Metanephros (tissue), 2 donors: ENCODE results near the gene CTCF. TPM values are rescaled to one million over a fixed set of nuclear protein-coding genes. Genes with fewer than 3 reads are reported as not detected.

ENCODE experiments used
- small RNA-seq: library from RNA; depleted of rRNA; stranded (forward); fragments of <200 nt; gene quantifications from one replicate; pipeline ENCODE3, GENCODE V24; 2014; ENCODE audit warnings: low replicate concordance
- total RNA-seq: library from RNA; depleted of rRNA; stranded (reverse); fragments of >200 nt; gene quantifications from one replicate; pipeline ENCODE4 v1.2.3, GENCODE V29; 2014

Gene CTCF
- 49.9 TPM for total RNA-seq

DNA sequence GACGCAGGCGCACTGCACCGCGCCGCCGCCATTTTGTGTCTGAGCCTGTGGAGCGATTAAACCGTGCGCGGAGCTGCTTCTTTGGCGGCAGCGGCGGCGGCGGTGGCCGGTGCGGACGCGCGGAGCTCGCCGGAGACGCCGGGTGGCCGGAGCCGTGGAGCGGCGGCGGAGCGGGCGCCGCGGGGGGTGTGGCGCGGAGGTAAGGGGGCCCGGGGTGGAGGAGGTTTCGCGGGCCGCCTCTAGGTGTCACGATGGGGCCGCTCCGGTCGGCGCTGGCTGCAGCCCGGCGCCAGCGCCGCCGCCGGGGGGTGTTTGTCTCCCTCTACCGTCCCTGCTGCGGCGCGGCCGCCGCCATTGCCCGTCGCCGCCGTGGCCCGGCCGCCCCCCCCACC lies at the start of gene CTCF:
CTCF (plus strand) TSS at position 1 of the 392 bp plus-strand sequence. CDS start 48,307 bp downstream, outside the sequence.

GRCh38 chr16:67528222-67528869 lies 34.0 kb upstream of the CTCF start, which contains the start of gene RIPOR1:
Gene RIPOR1 (plus strand): TSS chr16:67528829. CDS start chr16:67538447, 9,618 bp downstream.

GRCh38 chr16:67659675-67660563 lies 97.6 kb downstream of the CTCF start, which contains the start of gene ACD:
Gene ACD (minus strand): TSS chr16:67660260. CDS start chr16:67660220, 40 bp downstream.

DNA sequence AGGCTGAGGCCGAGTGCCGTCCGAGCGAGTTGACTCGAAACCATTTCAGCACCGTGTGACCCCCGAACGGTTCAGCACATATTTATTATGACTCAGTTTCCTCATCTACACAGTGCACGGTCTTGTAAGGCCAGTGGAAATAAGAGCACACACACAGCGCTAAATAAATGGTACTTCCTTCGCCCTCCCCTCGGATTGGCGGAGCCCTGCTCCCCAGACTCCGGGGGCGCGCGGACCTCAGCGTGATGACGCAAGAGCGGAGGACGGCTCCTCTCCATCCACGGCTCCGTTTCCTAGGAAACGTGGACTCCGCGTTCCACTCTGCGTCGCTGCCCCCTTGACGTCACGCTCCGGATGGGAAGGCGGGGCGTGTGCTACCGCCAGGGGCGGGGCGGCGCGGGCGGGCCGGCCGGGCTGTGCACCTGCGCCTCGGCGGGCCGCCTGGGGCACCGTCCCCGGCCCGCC lies 98.3 kb downstream of the CTCF start, which contains the start of gene PARD6A:
PARD6A (plus strand) TSS at position 397 of the 465 bp plus-strand sequence. CDS start 79 bp downstream, outside the sequence.

DNA sequence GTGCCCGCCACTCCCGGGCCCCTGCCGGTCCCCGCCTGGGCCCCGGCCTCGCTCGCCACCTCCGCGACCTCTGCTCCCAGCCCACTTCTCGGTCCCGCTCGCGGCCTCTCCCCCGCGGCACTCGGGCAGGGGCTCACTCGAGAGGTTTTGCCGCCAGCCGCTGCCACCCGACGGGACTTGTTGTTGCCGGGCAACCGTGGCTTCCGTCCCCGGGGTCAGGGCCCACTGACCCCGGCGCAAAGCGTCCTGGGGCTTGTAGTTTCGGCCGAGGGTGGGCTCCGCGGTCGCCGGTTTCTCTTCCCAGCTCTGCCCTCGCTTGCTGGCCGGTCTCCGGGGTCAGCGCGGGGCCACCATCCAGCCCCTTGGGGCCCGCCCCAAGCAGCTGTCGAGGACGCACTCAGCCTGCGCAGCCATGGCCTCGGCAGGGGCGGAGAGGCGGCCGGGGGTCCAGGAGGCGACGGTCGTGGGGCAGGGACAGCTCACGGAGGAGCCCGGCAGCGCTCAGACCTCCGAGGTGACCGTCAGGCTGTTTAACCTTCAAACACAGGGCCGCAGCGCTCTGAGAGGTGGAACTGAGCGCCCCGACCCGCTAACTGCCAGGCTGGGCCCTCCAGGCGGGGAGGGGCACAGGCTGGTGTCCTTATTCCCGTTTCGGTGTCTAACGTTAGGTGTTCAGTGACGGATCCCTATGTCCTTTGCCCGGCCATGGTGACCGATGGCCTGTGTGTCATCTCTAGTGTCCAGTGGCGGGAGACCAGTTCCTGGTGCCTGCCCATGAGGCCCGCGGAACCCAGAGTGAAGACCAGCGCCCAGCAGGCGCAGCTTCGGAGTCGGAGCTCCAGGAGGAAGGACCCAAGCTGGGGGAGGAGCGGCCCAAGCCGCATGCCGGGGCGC lies 104.5 kb downstream of the CTCF start, which contains the start of the genes C16orf86 and ENKD1:
C16orf86 (plus strand) TSS at position 256 of the 894 bp plus-strand sequence; CDS start at position 413, 157 bp downstream.
ENKD1 (minus strand) TSS at position 192 of the 894 bp plus-strand sequence. CDS start 308 bp downstream, outside the sequence.

Small RNA genes within 50 kb of the gene (small RNA-seq; reads per million reads assigned to genes)
- gene AC027682.3: not detected

Other genes starting within 250 kb of the CTCF start
- gene KCTD19, start 235.8 kb upstream of the CTCF start, total RNA-seq: 0.47 TPM
- gene LRRC36, start 235.7 kb upstream of the CTCF start, total RNA-seq: 4.9 TPM
- 38.6 TPM for gene TPPP3, start 169.0 kb upstream of the CTCF start, total RNA-seq
- gene ZDHHC1, start 146.0 kb upstream of the CTCF start, total RNA-seq: 14.5 TPM
- gene HSD11B2, start 131.4 kb upstream of the CTCF start, total RNA-seq: 198 TPM
- 91.1 TPM for gene ATP6V0D1, start 81.4 kb upstream of the CTCF start, total RNA-seq
- 0.47 TPM for gene AGRP, start 79.0 kb upstream of the CTCF start, total RNA-seq
- 55.6 TPM for gene RIPOR1, start 33.7 kb upstream of the CTCF start, total RNA-seq
- gene CARMIL2, start 82.6 kb downstream of the CTCF start, total RNA-seq: 0.64 TPM
- gene ACD, start 97.7 kb downstream of the CTCF start, total RNA-seq: 20.1 TPM
- 3.9 TPM for gene PARD6A, start 98.4 kb downstream of the CTCF start, total RNA-seq
- 18.1 TPM for gene ENKD1, start 104.2 kb downstream of the CTCF start, total RNA-seq
- 3.9 TPM for gene C16orf86, start 104.3 kb downstream of the CTCF start, total RNA-seq
- gene GFOD2, start 156.8 kb downstream of the CTCF start, total RNA-seq: 18.4 TPM
- 18.7 TPM for gene RANBP10, start 244.0 kb downstream of the CTCF start, total RNA-seq
- gene TSNAXIP1, start 244.4 kb downstream of the CTCF start, total RNA-seq: 5.4 TPM